SK-N-MC (cell line): ENCODE results near the gene PRKG1.

Experiments used
- DNase-seq: peaks from one replicate; pipeline ENCODE4 v3.0.0-alpha.2; 2011; ENCODE audit warnings: low read depth, low spot score
- H3K27ac ChIP-seq: fragments of 200-600 bp; sonication (generic); 2 replicates; pipeline ENCODE4 v1.5.1; 2016; ENCODE audit warnings: mixed run types
- H3K36me3 ChIP-seq: fragments of 200-600 bp; sonication (generic); 2 replicates; pipeline ENCODE4 v1.6.1; 2017; ENCODE audit warnings: antibody characterized with exemption, low read length, mixed read lengths; ENCODE audit not compliant: insufficient read depth
- H3K4me3 ChIP-seq: fragments of 200-600 bp; sonication (generic); 2 replicates; pipeline ENCODE4 v1.5.1; 2016
- H3K9ac ChIP-seq: fragments of 200-600 bp; sonication (generic); 2 replicates; pipeline ENCODE4 v1.8.0; 2017; ENCODE audit warnings: mixed run types, mixed read lengths; ENCODE audit not compliant: insufficient read length
- H3K9me3 ChIP-seq: fragments of 200-600 bp; sonication (generic); 2 replicates; pipeline ENCODE4 v1.6.1; 2017; ENCODE audit warnings: low read depth, mild to moderate bottlenecking, antibody characterized with exemption, low read length, moderate library complexity, mixed read lengths
- EZH2 ChIP-seq: fragments of 200-600 bp; sonication (generic); IDR thresholded peaks from one replicate; pipeline ENCODE4 v1.6.1; 2017; ENCODE audit warnings: antibody characterized with exemption
- FOXP2 ChIP-seq: optimal IDR thresholded peaks from 2 replicates; pipeline ENCODE3; 2011; ENCODE audit warnings: mild to moderate bottlenecking, moderate library complexity; ENCODE audit not compliant: insufficient read depth; ENCODE audit errors: extremely low read length, control extremely low read depth
- POLR2AphosphoS5 ChIP-seq: IDR thresholded peaks from 2 replicates; pipeline ENCODE4 v1.6.1; 2012; ENCODE audit warnings: mild to moderate bottlenecking, low read depth, low read length, borderline replicate concordance

PRKG1 gene

DNA sequence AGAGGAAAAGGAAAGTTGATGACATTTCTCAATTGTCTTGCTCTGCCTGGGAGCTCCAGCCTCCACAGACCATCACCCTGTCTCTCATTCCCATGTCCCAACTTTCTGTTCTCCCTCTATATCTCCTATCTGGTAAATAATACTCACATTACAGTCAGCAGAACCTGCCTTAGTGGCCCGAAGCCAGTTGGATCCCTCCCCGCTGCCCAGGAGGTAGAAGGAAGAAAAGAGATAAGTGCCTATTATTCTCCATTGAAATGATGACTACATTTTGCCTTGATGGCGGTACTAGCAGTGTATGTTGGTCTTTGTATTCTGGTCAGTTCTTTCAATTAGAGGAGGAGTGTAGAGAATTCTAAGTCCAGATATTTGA, 533.2 kb downstream of the PRKG1 start:
- DNase-seq = no peak
- Histone ChIP-seq H3K36me3 (no peaks in the 10 kb centered on the region), H3K27ac (no peak overlapping the region), H3K9me3 (no peaks in the 10 kb centered on the region), H3K9ac (no peak overlapping the region), H3K4me3 (no peak overlapping the region)
- TF ChIP-seq EZH2 = no peak

DNA sequence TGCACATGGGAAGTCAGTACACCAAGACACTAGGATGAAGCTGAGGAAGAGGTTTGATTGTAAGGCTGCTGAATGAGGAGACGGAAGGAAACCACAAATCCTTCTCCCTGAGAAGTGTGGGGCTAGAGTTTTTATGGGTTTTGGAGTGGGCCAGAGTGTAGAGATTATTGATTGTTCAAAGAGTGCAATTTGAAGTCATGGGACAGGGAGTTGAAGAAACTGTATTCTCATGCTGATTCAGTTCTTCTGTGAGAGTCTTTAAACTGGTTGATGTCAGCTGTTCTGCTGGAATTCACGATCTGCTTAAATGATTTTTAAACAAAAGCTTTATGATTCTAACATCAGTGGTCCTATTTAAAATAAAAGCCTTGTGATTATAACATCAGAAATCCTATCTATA, 533.9 kb downstream of the PRKG1 start:
- Histone ChIP-seq H3K27ac (no peak overlapping the region), H3K36me3 (no peaks in the 10 kb centered on the region), H3K9me3 (no peaks in the 10 kb centered on the region), H3K4me3 (no peak overlapping the region), H3K9ac (no peak overlapping the region)
- no peak for TF ChIP-seq FOXP2
- no peak for TF ChIP-seq EZH2
- TF ChIP-seq POLR2AphosphoS5 = no peak
- no peak for DNase-seq

DNA sequence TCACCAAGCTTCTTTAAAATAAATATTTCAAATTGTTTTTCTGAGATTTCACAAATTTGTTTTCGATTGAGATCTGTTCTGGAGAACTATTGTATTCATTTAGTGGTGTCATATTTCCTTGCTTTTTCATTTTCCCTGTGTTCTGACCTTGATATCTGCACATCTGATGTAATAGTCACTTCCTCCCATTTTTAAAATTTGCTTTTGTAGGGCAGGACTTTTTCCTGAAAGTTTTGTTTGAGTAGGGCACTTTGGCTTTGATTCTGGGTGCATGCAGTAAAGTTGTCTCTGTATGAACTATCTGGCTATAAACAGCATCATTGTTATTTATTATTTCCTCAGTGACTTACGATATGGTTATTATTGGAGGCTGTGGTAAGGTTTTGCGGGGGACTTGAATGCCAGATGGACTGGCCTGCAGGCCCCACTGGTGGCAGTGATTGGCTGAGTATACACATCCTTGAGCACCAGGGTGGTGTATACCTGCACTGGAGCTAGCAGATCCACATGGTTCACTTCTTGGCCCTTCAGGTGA, 541.5 kb downstream of the PRKG1 start:
- no peak overlapping the region for H3K4me3 ChIP-seq
- no peak overlapping the region for H3K9ac ChIP-seq
- no peak overlapping the region for H3K27ac ChIP-seq
- no peaks in the 10 kb centered on the region for H3K36me3 ChIP-seq
- no peaks in the 10 kb centered on the region for H3K9me3 ChIP-seq
- no peak for TF ChIP-seq POLR2AphosphoS5
- no peak for TF ChIP-seq EZH2
- no peak for TF ChIP-seq FOXP2
- no peak for DNase-seq

DNA sequence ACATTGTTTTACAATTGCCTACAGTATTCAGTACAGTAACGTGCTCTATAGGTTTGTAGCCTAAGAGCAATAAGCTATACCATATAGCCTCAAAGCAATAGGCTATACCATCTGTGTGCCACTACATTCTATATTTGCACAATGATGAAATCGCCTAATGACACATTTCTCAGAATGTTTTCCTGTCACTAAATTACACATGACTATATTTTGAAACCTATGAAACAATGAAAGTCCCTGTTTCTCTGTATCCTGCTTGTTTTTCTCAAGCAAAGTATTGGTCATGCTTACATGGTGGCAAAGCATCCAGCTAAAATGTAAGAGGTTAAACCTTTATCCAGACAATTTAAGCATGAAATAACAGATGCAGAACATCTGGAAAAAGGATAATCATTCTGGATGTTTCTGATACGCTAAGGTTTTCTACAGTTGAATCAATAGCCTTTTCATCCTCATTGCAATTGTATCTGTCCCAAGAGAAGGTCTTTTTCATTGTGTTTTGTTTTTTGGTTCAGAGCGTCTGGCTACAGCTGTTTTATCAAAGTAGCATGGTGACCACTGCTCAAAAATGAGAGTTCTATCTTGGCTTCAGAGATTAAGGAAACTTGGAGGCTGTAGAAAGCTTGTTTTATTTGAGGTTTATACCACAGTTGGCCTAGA, 543.4 kb downstream of the PRKG1 start:
- Histone ChIP-seq H3K9me3 (no peaks in the 10 kb centered on the region), H3K9ac (no peak overlapping the region), H3K36me3 (no peaks in the 10 kb centered on the region), H3K4me3 (no peak overlapping the region), H3K27ac (no peak overlapping the region)
- TF ChIP-seq FOXP2 (no peak), EZH2 (no peak), POLR2AphosphoS5 (no peak)
- DNase-seq = no peak

DNA sequence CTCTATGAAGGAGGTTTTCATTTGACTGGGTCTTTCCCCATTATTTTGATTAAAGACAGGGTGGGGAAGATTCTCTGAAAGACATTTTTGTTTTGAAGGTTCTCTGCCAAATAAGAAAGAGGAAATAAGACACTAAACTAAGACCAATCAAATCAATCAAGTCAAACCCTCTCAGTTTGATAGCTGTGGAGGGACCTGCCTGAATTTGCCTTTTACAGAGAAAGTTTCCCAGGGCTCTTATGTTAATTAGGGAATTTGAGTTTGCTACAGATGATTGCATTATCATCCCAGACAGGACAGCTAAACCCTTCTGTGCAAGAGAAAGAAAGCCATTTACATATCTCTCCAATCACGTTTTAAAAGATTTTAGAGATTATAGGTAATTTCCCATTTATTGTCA, 545.1 kb downstream of the PRKG1 start:
- Histone ChIP-seq H3K36me3 (no peaks in the 10 kb centered on the region), H3K27ac (no peak overlapping the region), H3K9me3 (no peaks in the 10 kb centered on the region), H3K9ac (no peak overlapping the region), H3K4me3 (no peak overlapping the region)
- no peak for TF ChIP-seq POLR2AphosphoS5
- no peak for TF ChIP-seq EZH2
- no peak for TF ChIP-seq FOXP2
- no peak for DNase-seq

DNA sequence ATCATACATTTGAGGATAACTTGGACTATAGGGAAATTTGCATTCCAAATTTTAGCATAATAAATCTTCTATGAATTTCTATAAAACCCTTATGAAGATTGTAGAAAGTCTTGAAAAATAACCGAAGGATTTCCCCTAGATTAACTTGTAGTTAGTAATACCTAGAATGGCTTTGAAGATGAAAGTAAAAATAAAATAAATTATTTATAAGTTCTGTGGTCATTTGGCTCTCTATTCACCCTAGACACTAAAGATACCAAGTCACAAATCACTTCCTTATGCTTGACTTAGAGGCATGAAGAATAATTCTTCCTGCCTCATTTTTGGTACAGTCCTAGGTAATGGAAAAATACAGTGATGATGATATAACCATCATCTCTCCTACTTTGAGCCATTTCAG, 545.8 kb downstream of the PRKG1 start:
- DNase-seq = no peak
- H3K4me3 ChIP-seq = no peak overlapping the region
- H3K36me3 ChIP-seq = no peaks in the 10 kb centered on the region
- H3K9me3 ChIP-seq = no peaks in the 10 kb centered on the region
- H3K9ac ChIP-seq = no peak overlapping the region
- no peak overlapping the region for H3K27ac ChIP-seq
- TF ChIP-seq FOXP2 (no peak), EZH2 (no peak), POLR2AphosphoS5 (no peak)

DNA sequence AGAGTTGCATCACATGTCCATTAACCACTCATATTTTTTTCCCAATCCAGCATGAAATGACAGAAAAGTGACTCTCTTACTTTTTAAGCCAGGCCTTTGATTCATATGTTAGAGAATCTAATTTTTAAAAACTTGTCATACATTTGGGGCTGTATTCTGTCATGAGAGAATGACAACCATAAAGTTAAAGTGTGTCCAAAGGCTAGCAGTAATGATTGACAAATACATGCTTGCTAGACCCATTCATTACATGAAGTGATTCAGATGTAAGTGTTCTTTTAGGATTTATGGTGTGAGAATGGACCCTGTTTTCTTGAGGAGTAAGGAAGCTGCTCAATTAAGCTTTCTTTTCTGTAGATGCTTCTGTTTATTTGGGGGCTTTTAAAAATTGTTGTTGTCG, 549.7 kb downstream of the PRKG1 start:
- no peaks in the 10 kb centered on the region for H3K36me3 ChIP-seq
- no peak for TF ChIP-seq EZH2
- no peak for TF ChIP-seq POLR2AphosphoS5
- no peak for TF ChIP-seq FOXP2
- DNase-seq = no peak
- H3K4me3 ChIP-seq = no peak overlapping the region
- H3K9me3 ChIP-seq = no peaks in the 10 kb centered on the region
- no peak overlapping the region for H3K27ac ChIP-seq
- H3K9ac ChIP-seq = no peak overlapping the region

DNA sequence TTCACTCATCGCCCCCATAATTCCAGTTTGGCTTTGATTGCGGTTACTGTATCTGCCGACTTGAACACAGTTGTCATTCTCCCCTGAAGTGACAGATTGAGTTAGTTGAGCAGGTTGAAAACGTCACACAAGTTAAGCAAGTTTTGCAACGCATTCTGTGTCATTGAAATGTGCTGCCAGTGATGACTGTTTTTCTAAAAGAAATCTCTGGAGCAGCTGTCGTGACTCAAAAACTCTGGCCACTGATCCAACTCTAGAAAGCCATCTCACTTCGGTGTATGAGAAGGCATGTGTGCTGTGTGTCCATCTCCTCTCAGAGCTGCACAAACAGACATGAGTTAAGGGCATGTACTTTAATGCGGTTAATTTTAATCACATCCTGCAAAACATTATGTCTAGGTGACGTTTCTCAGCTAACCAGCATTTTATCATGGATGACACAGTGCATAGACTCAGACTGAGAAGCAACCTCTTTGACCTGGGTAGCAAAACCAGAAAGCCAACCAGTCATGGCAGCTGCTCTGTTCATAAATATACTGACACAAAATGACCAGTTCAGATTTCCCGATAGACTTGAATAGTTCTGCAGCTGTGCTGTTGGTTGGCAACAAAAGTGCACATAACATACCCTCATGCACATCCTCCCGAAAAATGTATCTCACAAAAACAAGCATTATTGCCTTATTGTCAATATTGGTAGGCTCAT, 555.8 kb downstream of the PRKG1 start:
- no peak overlapping the region for H3K4me3 ChIP-seq
- H3K36me3 ChIP-seq = no peaks in the 10 kb centered on the region
- H3K27ac ChIP-seq = no peak overlapping the region
- TF ChIP-seq EZH2 (no peak), POLR2AphosphoS5 (no peak), FOXP2 (no peak)
- H3K9ac ChIP-seq = no peak overlapping the region
- DNase-seq = no peak
- no peaks in the 10 kb centered on the region for H3K9me3 ChIP-seq

DNA sequence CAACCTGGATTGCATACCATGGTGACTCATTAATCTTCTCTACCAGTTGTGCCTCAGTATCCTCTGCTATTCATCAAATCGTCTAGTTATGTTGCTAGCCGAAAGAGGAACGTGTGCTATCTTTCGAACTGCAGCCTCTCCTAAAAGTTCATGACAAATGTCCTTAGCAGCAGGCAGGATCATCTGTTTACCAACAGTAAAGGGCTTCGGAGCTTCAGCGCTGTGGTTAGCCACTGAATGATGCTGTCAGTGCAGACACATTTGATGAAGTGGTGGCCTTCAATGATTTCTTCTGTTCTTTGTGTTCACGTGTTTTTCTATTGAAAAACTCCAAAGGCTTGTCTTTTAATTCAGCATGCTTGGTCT, 556.3 kb downstream of the PRKG1 start:
- Histone ChIP-seq H3K4me3 (no peak overlapping the region), H3K36me3 (no peaks in the 10 kb centered on the region), H3K27ac (no peak overlapping the region), H3K9me3 (no peaks in the 10 kb centered on the region), H3K9ac (no peak overlapping the region)
- no peak for DNase-seq
- no peak for TF ChIP-seq POLR2AphosphoS5
